Globus pallidus (tissue), 1 donor: Measurements from ENCODE around the gene ABI1.
"Not testable (repeated sequence)": the region's sequence is repeated elsewhere in the genome, so short reads cannot be mapped to it uniquely, and the experiment has no call there.

ENCODE experiments used
- DNase-seq: peaks from one replicate; pipeline ENCODE4 v3.0.0-alpha.2; 2015; ENCODE audit warnings: low spot score

ABI1 gene

DNA sequence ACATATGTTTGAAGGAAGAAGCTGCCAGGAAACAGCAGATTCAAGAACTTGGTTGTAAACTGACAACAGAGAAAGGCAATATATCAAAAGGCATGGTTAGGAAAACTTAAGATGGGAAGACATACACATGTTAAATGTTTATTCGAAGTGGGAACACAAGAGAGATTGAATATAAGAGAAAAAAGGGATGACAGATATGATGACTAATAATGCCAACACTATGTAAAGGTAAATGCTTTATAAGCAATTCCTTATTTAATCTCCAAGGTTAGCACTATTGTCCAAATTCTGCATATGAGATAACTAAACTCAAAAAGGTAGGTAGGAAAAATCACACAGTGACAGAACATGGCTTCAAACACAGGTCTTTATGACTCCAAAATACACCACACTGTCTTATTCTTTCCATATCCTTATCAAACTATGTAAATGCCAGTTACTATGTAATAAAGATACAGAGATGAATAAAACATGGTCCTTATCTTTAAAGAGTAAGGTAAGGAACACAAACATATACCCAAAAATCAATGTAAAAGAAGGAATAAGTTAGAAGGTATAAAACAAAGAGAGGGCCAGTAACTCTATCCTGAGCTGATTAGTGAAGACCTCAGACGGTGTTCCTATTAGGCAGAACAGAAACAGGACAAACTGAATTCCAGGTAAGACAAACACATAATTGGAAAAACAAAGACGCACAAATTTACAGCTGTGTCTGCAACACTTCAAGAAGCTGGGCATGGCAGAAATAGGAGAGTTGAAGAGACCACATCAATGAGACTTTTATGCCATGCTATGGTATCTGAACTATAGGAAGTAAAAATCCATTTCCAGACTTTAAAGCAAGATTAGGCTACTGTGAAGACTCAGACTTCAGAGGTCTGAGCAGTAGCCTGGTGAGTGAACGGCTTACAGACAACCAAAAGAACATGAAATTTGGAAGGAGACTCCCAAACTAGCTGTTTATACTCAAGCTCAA, 56.1 kb downstream of the ABI1 start:
- no peak for DNase-seq

DNA sequence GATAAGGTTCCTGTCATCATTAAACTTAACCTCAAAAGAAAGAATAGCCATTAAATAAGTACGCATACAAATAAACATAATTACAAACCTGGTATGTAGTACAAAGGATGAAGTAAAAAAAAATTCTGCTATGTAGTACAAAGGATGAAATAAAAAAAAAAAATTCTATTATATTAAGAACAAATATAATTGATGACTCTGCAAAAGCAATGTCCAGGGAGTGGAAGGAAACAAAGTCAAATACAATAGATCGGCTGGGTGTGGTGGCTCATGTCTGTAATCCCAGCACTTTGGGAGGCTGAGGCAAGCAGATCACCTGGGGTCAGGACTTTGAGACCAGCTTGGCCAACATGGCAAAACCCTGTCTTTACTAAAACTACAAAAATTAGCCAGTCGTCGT, 56.9 kb downstream of the ABI1 start:
- no peak for DNase-seq

DNA sequence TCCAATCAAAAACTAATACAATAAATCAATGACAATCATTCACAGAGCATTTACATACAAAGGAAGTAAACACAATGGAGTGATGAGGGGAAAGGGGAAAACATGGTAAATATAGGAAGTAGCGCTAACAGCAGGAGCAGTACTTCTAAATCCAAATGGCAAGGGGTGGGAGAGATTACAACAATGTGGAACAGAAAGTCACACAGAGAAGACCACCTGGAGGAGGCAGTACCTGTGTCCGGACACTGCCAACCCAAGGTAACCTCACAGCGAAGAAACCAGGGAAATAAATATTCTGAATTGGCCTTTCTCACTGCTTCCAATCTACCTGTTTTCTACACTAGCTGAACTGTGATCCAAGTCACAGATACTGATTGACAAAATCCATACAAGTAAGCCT, 58.2 kb downstream of the ABI1 start:
- no peak for DNase-seq

DNA sequence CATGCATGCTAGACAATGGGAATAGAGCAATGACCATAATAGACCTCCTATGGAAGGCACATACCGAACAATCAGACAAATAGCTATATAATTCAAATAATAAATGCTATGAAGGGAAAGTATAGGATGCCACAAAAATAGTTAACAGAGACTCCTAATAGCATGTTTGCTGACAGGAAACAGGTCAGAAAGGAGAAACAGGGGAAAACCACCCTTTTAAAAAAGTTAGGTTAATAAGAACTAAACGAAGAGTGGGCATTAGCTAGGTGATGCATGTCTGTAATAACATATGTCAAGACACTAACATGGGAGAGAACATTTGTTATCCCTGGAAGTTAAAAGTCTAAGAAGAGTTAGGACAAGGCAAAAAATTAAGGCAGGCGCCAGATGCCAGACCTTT, 58.9 kb downstream of the ABI1 start:
- no peak for DNase-seq

DNA sequence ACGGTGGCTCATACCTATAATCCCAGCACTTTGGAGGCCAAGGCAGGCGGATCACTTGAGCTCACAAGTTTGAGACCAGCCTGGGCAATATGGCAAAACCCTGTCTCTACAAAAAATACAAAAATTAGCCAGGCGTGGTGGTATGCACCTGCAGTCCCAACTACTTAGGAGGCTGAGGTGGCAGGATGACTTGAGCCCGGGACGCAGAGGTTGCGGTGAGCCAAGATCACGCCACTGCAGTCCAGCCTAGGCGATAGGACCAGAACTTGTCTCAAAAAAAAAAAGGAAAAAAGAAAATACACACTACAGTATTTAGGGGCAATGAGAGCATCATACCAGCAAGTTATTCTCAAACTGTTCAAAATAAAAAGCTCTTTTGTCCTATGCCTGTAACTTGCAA, 59.5 kb downstream of the ABI1 start:
- no peak for DNase-seq

DNA sequence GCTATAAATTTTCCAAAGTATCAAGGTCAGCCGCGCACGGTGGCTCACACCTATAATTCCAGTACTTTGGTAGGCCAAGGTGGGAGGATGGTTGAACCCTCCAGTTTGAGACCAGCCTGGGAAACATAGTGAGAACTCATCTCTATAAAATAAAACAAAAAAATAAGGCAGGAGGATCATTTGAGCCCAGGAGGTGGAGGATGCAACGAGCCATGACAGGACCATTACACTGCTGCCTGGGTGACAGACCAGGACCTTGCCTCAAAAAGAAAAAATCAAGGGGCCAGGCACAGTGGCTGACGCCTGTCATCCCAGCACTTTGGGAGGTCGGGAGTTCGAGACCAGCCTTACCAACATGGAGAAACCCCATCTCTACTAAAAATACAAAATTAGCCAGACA, 60.3 kb downstream of the ABI1 start:
- DNase-seq, result no peak

DNA sequence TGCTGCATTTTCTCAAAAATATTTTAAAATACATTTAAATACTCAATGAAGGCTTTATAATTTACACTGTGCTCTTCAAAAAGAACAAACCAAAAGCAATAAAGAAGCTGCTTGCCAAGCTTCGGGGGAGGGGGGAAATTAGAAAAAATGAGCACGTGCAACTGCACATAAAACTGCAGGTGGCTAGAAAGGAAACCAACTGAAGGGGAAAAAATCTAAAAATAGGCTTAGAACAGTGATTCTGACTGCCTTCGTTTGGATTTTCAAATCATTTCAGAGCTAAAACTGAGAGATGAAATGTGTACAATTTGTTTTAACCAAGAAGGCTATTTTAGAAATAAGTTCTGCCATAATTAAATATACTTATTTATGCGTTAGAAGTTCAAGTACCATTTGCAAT, 61.4 kb downstream of the ABI1 start:
- DNase-seq, result no peak

DNA sequence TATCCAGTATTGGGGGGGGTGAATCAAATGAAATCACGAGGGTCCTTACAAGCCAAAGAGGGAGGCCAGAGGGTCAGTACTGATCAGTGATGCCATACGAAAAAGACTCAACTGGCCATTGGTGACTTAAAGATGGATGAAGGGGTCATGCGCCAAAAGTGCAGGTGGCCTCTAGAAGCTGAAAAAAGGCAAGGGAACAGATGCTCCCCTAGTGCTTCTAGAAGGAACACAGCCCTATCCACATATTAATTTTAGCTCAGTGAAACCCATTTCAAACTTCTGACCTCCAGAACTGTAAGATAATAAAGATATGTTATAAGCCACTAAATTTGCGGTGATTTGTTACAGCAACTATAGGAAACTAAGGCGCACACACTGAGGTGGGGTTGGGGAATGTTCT, 62.5 kb downstream of the ABI1 start:
- DNase-seq, result no peak

DNA sequence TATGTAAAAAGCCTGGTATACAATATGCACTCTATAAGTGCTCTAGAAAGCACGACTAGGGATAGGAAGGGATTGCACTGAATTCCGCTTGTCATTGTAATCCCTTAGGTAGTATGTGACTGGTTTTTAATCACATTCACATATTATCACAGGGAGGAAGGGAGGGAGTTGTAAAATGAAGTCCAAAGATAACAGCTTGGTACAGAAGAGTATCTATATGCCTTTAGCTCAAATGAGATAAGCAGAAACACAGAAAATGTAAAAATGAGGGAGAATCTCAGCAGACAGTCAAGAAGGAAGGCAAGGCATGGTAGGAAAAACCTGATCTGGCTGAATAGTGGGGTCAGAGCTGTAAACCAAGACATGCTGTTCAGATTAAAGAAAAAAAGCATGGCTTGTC, 63.4 kb downstream of the ABI1 start:
- no peak for DNase-seq

DNA sequence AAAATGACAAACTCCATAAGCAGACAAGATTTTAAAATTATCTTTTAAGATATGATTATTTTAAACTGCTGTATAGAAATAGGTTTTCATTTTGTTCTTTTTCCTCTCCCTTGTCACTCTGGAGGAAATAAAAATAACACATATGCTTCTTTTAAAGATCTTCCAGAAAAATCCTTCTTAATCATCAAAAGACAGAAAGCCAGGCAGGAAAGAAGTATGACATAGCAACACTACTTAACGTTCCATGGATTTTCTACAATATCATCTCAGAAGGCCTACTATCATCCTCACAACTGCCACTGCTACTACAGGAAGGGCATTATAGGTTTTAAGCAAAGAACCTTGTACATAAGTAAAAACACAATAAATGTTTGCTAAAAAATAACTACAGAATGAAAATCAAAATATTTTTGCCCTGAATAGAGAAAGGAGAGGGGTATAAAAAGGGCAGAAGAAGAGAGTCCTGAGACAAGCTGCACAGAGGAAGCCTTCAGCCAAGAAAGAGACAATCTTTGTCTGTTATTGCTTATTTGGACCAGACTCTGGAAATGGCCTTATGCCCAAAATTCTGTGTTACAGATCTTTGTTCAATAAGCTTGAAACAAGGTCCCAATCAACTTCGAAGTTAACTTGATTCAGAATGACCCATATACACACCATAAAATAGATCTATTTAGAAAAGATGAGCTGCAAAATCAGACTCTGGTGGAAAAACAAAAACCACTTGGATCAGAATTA, 67.8 kb downstream of the ABI1 start:
- DNase-seq, result peak; percentile 68

DNA sequence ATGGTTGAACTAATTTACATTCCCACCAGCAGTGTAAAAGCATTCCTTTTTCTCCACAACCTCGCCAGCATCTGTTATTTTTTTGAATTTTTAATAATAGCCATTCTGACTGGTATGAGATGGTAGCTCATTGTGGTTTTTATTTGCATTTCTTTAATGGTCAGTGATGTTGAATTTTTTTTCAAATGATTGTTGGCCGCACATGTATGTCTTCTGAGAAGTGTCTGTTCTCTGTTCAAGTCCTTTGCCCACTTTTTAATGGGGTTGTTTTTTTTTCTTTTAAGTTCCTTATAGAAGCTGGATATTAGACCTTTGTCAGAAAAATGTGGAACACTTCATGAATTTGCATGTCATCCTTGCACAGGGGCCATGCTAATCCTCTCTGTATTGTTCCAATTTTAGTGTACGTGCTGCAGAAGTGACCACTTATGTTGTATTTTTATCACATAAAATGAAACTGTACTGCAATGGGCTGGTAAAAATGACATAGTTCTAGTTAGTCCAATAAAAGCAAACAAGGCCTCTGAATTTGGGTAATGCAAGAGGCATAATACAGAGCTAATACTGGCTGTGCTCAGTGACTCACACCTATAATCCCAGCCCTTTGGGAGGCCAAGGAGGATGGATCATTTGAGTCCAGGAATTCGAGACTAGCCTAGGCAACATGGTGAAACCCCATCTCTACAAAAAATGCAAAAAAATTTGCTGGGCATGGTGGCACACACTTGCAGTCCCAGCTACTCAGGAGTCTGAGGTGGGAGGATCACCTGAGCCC, 70.3 kb downstream of the ABI1 start:
- DNase-seq, result no peak

DNA sequence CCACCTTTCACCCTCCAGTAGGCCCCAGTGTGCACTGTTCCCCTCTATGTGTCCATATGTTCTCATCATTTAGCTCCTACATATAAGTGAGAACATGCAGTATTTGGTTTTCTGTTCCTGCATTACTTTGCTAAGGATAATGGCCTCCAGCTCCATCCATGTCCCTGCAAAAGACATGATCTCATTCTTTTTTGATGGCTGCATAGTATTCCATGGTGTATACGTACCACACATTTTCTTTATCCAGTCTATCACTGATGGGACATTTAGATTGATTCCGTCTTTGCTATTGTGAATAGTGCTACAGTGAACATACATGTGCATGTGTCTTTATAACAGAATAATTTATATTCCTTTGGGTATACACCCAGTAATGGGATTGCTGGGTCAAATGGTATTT, 71.0 kb downstream of the ABI1 start:
- not testable (repeated sequence) for DNase-seq

DNA sequence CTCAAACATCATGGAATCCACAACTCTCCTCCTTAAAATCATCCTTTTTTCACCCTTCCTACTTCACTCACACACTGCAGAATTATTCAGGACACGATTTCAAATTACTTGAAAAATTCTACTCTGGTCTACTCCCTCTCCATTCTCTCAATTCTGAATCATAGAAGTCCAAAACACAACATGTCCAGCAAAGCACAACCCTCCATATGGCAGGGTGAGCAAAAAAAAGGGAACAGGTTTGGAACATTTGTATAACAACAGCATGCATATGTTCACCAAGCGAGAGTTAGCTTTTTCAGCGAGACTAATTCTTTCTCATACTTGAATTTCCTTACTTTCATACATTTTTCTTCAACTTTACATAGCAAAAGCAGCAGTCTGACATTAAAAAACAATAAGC, 73.4 kb downstream of the ABI1 start:
- no peak for DNase-seq

DNA sequence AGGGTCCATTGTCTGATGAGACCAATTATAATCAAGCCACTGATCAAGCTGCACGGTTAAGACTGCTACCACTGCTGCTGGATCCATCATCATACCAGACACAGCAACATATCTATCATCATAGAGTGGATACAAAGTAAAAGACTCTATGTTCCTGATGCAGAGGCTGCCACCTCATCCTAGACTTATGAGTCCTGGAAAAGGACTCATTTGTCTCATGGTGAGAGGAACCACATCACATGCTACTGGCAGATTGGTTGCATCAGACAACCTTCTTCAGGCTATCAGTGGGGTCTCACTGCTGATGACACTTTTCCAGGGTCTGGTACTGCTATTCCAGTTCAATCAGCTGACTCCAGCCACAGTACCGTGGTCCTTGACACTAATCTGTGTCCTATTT, 79.0 kb downstream of the ABI1 start:
- DNase-seq, result no peak

DNA sequence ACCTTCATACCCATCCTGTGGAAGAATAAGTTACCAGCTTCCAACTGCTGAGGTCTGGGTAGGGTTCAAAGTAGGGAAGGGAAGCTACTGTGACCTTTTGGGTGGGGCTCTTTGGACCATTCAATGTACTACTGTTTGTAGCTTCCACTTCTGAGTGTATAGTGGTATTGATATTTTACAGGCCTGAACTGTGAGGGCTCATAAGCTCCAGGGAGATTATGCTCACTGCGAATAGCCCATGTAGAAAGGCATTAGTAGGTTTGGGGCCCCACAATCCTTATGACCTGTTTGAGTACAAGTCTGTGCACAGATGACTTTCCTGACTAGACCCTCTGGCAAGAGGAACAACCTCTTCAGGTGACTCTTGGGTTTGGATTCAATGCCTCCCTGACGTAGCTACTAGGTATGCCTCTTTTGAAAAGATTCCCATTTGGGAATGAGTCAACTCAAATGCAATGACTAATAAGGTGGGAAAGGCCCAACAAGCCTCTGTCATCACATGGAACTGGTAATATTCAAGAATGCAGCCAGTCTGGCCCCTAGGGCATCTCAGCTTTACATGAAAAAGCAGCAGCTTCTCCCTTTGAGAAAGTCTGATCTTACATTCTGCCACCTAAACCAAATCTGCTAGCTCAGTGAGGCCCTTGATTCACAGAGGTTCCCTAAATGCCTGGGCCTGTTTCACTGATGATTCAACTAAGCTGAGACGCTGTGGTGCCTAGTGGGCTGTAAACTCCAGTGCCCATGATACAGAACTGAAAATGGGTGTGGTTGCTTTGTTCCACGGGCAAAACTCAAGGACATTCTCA, 79.8 kb downstream of the ABI1 start:
- no peak for DNase-seq

DNA sequence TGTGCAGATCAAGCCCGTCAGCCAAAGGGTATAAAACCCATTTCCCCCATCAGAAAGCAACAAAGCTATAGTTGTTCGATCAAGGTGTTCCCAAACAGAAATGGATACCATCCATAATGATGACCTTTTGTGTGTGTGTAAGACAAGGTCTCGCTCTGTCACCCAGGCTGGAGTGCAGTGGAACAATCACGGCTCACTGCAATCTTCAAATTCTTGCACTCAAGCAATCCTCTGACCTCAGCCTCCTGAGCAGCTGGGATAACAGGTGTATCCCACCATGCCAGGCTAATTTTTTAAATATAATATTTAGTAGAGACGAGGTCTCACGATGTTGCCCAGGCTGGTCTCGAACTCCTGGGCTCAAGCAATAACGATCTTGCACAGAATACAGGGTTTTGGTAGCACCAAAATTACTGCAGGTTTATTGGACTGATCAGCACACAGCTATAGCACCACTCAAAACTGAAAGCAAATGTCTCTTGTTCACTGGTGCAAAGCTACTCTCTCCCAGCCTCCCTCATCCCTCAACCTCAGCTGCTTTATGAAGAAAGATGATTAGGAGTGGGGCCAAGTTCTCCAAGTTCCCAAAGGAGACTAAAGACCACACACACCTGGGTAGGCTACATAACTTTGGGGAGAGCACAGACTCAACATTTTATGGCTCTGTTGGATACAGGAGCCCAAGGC, 80.5 kb downstream of the ABI1 start:
- no peak for DNase-seq

DNA sequence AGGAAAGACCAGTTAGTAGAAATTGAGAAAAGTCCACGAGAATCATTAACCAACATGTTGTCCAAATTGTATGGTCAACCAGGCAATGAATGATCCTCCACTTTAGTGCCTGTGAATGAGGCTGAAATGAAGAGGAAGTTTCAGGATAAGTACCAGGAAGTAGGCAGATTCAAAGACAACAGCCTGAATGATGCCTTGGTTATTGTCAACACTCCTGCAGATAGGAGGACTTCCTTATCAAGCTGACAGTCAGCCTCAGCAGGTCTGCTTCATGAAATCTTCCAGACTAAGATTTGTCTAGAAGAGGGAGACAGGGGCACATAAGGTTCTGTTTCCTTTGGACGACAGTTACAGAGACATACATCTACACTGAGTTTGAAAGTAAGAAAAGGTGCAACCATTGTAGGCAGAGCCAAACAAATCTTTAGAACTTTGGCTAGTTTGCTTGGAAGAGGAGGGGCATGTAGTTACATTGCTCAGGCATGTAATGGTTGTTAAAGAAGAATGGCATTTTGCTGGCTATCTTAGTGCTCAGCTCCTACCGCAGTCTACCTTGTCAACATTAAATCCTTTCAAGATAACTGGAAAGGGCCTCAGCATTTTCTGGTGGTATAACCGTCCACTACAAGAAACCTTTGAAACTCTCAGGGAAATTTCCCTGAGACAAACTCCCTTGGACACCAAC, 81.4 kb downstream of the ABI1 start:
- no peak for DNase-seq

DNA sequence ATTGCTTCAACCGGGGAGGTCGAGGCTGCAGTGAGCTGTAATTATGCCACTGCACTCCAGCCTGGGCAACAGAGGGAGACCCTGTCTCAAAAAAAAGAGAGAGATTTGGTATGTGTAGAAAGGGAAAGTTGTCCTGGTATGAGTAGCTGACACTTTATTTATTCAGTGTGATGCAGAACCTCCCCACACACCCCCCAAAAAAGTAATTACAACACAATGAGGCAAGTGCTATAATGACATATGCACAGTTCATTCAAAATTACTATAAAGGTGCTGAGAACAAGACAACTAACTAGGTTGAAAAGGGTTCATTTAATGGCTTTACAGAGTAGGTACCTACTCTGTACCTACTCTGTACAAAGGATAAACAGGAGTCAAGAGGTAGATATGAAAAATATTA, 83.1 kb downstream of the ABI1 start:
- DNase-seq, result no peak

DNA sequence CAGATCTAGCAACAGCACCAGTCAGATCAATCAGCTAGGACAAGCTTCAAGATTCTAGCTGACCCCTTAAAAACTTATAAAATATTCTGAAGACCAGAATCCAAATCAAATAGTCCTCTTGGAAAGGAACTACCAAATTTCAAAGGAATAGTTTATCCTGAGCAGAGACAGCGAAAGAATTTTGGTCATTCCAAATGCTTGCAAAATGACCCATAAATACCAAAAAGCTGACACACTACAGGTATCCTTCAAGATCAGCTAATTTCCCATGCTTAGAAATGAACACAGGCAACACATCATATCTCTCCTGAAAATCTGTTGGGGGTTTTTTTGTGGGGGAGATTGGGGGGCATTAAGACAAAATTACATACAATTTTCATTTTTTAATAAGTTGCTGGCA, 84.5 kb downstream of the ABI1 start:
- no peak for DNase-seq

DNA sequence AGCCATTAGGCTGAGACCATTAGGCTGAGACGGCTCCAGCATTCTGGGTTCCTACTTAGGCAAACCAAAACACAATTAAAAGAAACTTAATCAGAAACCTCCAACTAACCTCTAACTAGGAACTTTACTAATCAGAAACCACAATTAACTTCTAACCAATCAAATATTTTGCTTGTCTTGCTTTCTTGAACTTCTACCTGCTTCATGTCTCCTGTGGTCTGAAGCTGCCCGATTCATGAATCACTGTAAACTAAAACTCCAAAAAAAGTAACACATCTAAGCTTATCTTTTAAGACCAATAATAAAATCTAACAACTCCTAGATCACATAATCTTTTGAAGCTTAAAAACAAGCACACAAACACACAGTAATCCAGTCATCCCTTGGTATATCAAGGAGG, 87.1 kb downstream of the ABI1 start:
- DNase-seq, result no peak

DNA sequence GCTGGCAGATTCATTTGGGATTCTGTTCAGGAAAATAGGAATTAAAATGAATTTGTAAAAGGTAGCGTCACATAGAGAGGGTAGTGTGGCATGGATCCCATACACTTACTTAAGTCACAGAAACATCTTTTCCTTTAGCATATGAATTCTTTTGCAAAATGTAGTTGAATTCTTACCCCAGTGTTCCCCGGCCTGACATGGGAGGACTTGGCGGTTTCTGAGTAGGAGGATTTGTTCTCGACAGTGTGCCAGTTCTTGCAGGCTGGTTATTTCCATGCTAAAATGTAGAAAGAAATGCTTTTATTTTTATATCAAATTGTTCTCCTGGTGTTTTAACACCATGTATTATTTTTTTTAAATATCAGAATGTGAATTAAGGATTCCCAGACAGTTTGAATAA, 90.7 kb downstream of the ABI1 start:
- DNase-seq, result no peak
